Loucy (cell line): ENCODE results near the gene CFAP119.

ENCODE experiments used
- CTCF ChIP-seq: fragments of 200-600 bp; sonication (generic); conservative IDR thresholded peaks from 2 replicates; pipeline ENCODE4 v1.5.1; 2014; ENCODE audit warnings: mild to moderate bottlenecking, antibody characterized with exemption, low read length
- EZH2phosphoT487 ChIP-seq: fragments of 200-600 bp; IDR thresholded peaks from 2 replicates; pipeline ENCODE4 v1.6.1; 2018; ENCODE audit warnings: antibody characterized with exemption, mild to moderate bottlenecking, moderate library complexity, borderline replicate concordance

GRCh38 chr16:30786115-30786935 lies 24.5 kb upstream of the CFAP119 start:
- TF ChIP-seq CTCF: no peak
- no peak for TF ChIP-seq EZH2phosphoT487
